Neural cell (in vitro differentiated cells): Measurements from ENCODE around the gene MED27.
"Not testable (repeated sequence)": the region's sequence is repeated elsewhere in the genome, so short reads cannot be mapped to it uniquely, and the experiment has no call there.

ENCODE experiments used
- EP300 ChIP-seq: fragments of 450-650 bp; conservative IDR thresholded peaks from 2 replicates; pipeline ENCODE4 v1.6.1; 2014; ENCODE audit warnings: antibody characterized with exemption, mild to moderate bottlenecking, moderate library complexity; ENCODE audit not compliant: poor library complexity, severe bottlenecking
- EZH2 ChIP-seq: fragments of 200-600, 300-800 bp; shearing (Covaris generic), sonication (generic); IDR thresholded peaks from 2 replicates; pipeline ENCODE4 v1.6.1; 2014; ENCODE audit warnings: antibody characterized with exemption, low read length, borderline replicate concordance, mild to moderate bottlenecking; ENCODE audit not compliant: insufficient read depth, poor library complexity, severe bottlenecking
- POLR2AphosphoS5 ChIP-seq: IDR thresholded peaks from 2 replicates; pipeline ENCODE4 v1.6.1; 2012
- TAF1 ChIP-seq: IDR thresholded peaks from 2 replicates; pipeline ENCODE4 v1.6.1; 2012; ENCODE audit warnings: low read depth
- TF ChIP-seq, protein P1 (sequence below): fragments of 450-650 bp; IDR thresholded peaks from 2 replicates; pipeline ENCODE4 v1.5.1; 2014; ENCODE audit warnings: antibody characterized with exemption, mild to moderate bottlenecking, moderate library complexity; ENCODE audit not compliant: poor library complexity, severe bottlenecking
- TF ChIP-seq, protein P2 (sequence below): IDR thresholded peaks from 2 replicates; pipeline ENCODE4 v1.6.1; 2012; ENCODE audit warnings: borderline replicate concordance

DNA sequence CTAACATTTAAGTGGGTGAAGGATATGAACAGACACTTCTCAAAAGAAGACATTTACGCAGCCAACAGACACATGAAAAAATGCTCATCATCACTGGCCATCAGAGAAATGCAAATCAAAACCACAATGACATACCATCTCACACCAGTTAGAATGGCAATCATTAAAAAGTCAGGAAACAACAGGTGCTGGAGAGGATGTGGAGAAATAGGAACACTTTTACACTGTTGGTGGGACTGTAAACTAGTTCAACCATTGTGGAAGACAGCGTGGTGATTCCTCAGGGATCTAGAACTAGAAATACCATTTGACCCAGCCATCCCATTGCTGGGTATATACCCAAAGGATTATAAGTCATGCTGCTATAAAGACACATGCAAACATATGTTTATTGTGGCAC, 69.5 kb downstream of the MED27 start:
- not testable (repeated sequence) for TF ChIP-seq TAF1, EP300, POLR2AphosphoS5, EZH2
- TF ChIP-seq, protein P1, sequence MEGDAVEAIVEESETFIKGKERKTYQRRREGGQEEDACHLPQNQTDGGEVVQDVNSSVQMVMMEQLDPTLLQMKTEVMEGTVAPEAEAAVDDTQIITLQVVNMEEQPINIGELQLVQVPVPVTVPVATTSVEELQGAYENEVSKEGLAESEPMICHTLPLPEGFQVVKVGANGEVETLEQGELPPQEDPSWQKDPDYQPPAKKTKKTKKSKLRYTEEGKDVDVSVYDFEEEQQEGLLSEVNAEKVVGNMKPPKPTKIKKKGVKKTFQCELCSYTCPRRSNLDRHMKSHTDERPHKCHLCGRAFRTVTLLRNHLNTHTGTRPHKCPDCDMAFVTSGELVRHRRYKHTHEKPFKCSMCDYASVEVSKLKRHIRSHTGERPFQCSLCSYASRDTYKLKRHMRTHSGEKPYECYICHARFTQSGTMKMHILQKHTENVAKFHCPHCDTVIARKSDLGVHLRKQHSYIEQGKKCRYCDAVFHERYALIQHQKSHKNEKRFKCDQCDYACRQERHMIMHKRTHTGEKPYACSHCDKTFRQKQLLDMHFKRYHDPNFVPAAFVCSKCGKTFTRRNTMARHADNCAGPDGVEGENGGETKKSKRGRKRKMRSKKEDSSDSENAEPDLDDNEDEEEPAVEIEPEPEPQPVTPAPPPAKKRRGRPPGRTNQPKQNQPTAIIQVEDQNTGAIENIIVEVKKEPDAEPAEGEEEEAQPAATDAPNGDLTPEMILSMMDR: not testable (repeated sequence)
- TF ChIP-seq, protein P2, sequence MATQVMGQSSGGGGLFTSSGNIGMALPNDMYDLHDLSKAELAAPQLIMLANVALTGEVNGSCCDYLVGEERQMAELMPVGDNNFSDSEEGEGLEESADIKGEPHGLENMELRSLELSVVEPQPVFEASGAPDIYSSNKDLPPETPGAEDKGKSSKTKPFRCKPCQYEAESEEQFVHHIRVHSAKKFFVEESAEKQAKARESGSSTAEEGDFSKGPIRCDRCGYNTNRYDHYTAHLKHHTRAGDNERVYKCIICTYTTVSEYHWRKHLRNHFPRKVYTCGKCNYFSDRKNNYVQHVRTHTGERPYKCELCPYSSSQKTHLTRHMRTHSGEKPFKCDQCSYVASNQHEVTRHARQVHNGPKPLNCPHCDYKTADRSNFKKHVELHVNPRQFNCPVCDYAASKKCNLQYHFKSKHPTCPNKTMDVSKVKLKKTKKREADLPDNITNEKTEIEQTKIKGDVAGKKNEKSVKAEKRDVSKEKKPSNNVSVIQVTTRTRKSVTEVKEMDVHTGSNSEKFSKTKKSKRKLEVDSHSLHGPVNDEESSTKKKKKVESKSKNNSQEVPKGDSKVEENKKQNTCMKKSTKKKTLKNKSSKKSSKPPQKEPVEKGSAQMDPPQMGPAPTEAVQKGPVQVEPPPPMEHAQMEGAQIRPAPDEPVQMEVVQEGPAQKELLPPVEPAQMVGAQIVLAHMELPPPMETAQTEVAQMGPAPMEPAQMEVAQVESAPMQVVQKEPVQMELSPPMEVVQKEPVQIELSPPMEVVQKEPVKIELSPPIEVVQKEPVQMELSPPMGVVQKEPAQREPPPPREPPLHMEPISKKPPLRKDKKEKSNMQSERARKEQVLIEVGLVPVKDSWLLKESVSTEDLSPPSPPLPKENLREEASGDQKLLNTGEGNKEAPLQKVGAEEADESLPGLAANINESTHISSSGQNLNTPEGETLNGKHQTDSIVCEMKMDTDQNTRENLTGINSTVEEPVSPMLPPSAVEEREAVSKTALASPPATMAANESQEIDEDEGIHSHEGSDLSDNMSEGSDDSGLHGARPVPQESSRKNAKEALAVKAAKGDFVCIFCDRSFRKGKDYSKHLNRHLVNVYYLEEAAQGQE: not testable (repeated sequence)
